Measurements from ENCODE around the gene SLC13A2. TPM values are rescaled to one million over a fixed set of nuclear protein-coding genes. Genes with fewer than 3 reads are reported as not detected.

The SLC13A2 gene
- total and polyA plus RNA-seq, 2 of the 4 experiments (the other 2 are of a cell fraction): not detected

- Histone ChIP-seq H3K4me3 (ENCODE audit: insufficient read depth, low read depth, low read length) (no peak overlapping the region), H2BK120ac (ENCODE audit: low read depth, low read length) (no peak overlapping the region), H3K4me1 (ENCODE audit: control insufficient read depth, insufficient read depth, low read length) (no peaks in the 10 kb centered on the region; the same call in 1 of the 2 replicates), H4K20me1 (ENCODE audit: insufficient read depth, low read length) (0 out of 2 replicates have a peak, but pooled peaks cover 5% of the 10 kb centered on the region), H3K9ac (ENCODE audit: low read depth, low read length) (no peak overlapping the region), H3K9me3 (ENCODE audit: control insufficient read depth, insufficient read depth, low read length) (no peaks in the 10 kb centered on the region), H3K23ac (ENCODE audit: low read depth, low read length) (no peak overlapping the region), H3K4me2 (ENCODE audit: low read depth, low read length) (no peak overlapping the region), H3K36me3 (ENCODE audit: control insufficient read depth, insufficient read depth, low read length) (no peaks in the 10 kb centered on the region), H4K8ac (ENCODE audit: low read depth in 2 of 2, low read length in 2 of 2) (no peak overlapping the region), H2BK5ac (ENCODE audit: low read depth, low read length, poor library complexity, severe bottlenecking) (no peak overlapping the region), H2BK15ac (ENCODE audit: low read depth, low read length) (no peak overlapping the region), H4K5ac (ENCODE audit: low read depth, low read length) (no peak overlapping the region), H3K56ac (ENCODE audit: extremely low read depth, insufficient read depth, low read length) (no peak overlapping the region), H3K79me1 (ENCODE audit: low read depth in 1 of 2, low read length in 2 of 2) (no peaks in the 10 kb centered on the region), H3K27ac (ENCODE audit: insufficient read depth, low read length) (no peak overlapping the region), H2AK9ac (replicated peaks; ENCODE audit: low read depth, low read length, poor library complexity) (no peak overlapping the region), H3K4ac (ENCODE audit: low read depth, low read length) (no peak overlapping the region), H3K27me3 (ENCODE audit: control insufficient read depth, insufficient read depth, low read length) (peaks cover 42% of the 10 kb centered on the region), H4K91ac (ENCODE audit: insufficient read depth, low read depth, low read length) (no peak overlapping the region), H2AFZ (replicated peaks; ENCODE audit: low read length, poor library complexity) (no peak overlapping the region), H3K9me1 (ENCODE audit: insufficient read depth, low read length) (no peaks in the 10 kb centered on the region), H2AK5ac (ENCODE audit: low read depth, low read length) (no peak overlapping the region), H3K14ac (replicated peaks; ENCODE audit: low read depth, low read length) (no peak overlapping the region), H3K18ac (ENCODE audit: low read depth, low read length) (no peak overlapping the region), H2BK20ac (ENCODE audit: low read depth, low read length) (no peak overlapping the region)
- dilution Hi-C loops (cut with HindIII; ENCODE audit: low sequenced_read_pairs, unreplicated experiment): no loop called here
- intact Hi-C loops (cut with micrococcal nuclease): no loop called here
- 50% methylated on average over 2 of the region's 12 CpGs; no CpG with 5 or more reads in 1 of the 2 experiments for WGBS, 2 experiments (ENCODE audit: extremely low coverage in 2 of 2, insufficient read length in 1 of 2)
- in situ Hi-C loops (cut with MboI; ENCODE audit: low sequenced_read_pairs): loop anchor here (5.0 to 10.0 kb wide), 2 partner anchors 38 to 116 kb away; partner anchors contain the start of gene RSKR
- ChIA-PET CTCF (no interaction called here), POLR2A (ENCODE audit: unreplicated experiment) (no interaction called here)
- ATAC-seq (ENCODE audit: low read depth): no peak
- BruUV-seq (replicated peaks): no TSS peak
- TF ChIP-seq RAD21 (IDR thresholded peaks at IDR 0.05; ENCODE audit: low read length) (no peak), RCOR1 (IDR thresholded peaks at IDR 0.05; ENCODE audit: insufficient replicate concordance, low read length) (no peak), MAFK (IDR thresholded peaks at IDR 0.05; ENCODE audit: low read depth, low read length) (no peak), CEBPB (IDR thresholded peaks at IDR 0.05; ENCODE audit: low read depth, low read length) (no peak), MXI1 (IDR thresholded peaks at IDR 0.05; ENCODE audit: borderline replicate concordance, low read depth, low read length) (no peak), RFX5 (IDR thresholded peaks at IDR 0.05; ENCODE audit: low read depth, low read length) (no peak), BHLHE40 (IDR thresholded peaks at IDR 0.05; ENCODE audit: low read depth, low read length) (no peak), MAZ (IDR thresholded peaks at IDR 0.05; ENCODE audit: borderline replicate concordance, low read depth, low read length) (no peak), CHD1 (IDR thresholded peaks at IDR 0.05; ENCODE audit: low read depth, low read length) (no peak), POLR2A (IDR thresholded peaks at IDR 0.05; ENCODE audit: low read depth, low read length) (no peak)
- TF ChIP-seq, protein P1, sequence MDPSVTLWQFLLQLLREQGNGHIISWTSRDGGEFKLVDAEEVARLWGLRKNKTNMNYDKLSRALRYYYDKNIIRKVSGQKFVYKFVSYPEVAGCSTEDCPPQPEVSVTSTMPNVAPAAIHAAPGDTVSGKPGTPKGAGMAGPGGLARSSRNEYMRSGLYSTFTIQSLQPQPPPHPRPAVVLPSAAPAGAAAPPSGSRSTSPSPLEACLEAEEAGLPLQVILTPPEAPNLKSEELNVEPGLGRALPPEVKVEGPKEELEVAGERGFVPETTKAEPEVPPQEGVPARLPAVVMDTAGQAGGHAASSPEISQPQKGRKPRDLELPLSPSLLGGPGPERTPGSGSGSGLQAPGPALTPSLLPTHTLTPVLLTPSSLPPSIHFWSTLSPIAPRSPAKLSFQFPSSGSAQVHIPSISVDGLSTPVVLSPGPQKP (IDR thresholded peaks at IDR 0.05; ENCODE audit: borderline replicate concordance, low read depth, low read length): no peak
- no peak for DNase-seq
Measured at GRCh38 chr17:28498652-28499363, 25.4 kb downstream of the SLC13A2 start.
